ENCODE measurements around the gene ENPEP. TPM values are rescaled to one million over a fixed set of nuclear protein-coding genes. Genes with fewer than 3 reads are reported as not detected.

The ENPEP gene
- total RNA-seq, 4 donors from 2014 or later, result 0.30 to 1.6 (median 0.86) TPM

DNA sequence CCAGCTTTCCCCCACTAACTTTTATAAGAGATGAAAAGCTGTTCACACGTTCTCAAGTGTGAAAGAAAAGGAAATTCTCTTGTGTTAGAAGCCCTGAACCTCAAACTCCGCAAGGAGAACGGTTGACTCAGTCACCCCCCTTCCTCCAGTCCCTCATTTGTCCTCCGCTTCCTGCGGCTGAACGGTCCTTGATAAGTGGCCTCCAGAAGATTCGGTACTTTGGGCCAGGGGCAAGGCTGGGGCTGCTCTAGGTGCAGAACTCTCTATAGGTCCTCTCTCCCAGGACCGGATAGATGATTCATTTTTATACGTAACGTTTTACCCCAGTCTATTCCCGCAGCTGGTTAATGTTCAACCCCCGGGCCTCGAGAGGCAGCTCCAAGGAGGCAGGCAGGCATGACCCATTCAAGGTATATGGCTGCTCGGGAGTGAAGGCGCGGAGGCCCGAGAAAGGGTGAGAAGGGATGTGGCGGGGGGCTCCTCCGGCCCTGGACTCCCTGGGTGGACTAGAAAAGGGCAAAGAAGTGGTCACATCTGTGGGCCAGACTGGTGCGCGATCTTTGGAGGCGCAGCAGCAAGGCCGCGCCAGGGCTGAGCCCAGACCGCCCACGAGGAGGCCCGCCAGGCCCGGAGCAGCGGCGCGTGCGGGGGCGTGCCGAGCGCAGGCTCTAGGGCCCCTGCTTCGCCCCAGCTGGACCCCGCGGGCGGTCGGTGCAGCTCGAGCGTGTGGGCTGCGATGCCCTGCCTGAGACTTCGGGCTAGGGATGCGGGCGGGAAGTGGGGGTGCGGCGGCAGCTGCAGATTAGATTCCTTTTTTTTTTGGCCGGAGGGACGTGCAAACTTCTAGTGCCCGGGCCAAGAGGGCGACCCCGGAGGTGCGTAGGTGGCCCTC is 135.2 kb downstream of the ENPEP start:
- Histone ChIP-seq H3K4me3 (peak overlapping the region in 2 of 4 donors; percentile 28 to 54), H3K4me1 (peaks cover 0 to 28% (median 3%) of the 10 kb centered on the region in 3 donors), H3K36me3 (no peaks in the 10 kb centered on the region), H3K27ac (no peak overlapping the region), H3K27me3 (peaks cover 9 to 92% (median 25%) of the 10 kb centered on the region in 4 donors), H3K9me3 (no peaks in the 10 kb centered on the region)
- DNase-seq, result no peak
- 27 to 31% methylated on average over 22 to 31 of the region's 54 CpGs for WGBS, 2 donors
- TF ChIP-seq, protein P1, sequence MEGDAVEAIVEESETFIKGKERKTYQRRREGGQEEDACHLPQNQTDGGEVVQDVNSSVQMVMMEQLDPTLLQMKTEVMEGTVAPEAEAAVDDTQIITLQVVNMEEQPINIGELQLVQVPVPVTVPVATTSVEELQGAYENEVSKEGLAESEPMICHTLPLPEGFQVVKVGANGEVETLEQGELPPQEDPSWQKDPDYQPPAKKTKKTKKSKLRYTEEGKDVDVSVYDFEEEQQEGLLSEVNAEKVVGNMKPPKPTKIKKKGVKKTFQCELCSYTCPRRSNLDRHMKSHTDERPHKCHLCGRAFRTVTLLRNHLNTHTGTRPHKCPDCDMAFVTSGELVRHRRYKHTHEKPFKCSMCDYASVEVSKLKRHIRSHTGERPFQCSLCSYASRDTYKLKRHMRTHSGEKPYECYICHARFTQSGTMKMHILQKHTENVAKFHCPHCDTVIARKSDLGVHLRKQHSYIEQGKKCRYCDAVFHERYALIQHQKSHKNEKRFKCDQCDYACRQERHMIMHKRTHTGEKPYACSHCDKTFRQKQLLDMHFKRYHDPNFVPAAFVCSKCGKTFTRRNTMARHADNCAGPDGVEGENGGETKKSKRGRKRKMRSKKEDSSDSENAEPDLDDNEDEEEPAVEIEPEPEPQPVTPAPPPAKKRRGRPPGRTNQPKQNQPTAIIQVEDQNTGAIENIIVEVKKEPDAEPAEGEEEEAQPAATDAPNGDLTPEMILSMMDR (IDR thresholded peaks at IDR 0.05), result no peak
- no peak for TF ChIP-seq POLR2A (IDR thresholded peaks at IDR 0.05)
- intact Hi-C loops (cut with DNase I), result no loop called here

DNA sequence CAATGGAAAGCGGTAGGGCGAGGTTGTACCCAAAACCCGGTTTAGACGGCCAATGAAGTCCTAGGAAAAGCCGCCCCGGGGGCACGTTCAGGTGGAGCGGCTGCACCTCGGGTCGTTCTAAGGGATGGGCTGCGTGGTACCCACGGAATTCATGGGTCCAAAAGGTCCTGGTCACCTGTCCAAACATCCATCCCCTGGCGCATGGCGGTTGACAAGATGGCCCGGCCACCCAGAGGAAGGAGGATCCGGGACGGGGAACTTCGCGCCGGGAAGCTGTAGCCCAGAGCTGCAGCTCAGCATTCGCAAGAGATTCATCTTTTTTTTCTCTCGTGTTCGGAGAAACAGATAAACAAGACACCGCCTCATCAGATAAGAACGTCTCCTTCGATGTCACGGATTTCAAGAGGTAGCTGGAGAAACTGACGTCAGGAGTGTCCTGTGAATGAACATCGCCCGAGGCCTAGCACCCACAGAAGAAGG is 136.1 kb downstream of the ENPEP start:
- 26 to 36% methylated on average over 9 of the region's 30 CpGs for WGBS, 2 donors
- Histone ChIP-seq H3K27me3 (peaks cover 9 to 100% (median 27%) of the 10 kb centered on the region in 4 donors), H3K27ac (no peak overlapping the region), H3K4me3 (peak overlapping the region in 1 of 4 donors; percentile 54), H3K4me1 (peaks cover 0 to 31% (median 3%) of the 10 kb centered on the region in 3 donors), H3K9me3 (no peaks in the 10 kb centered on the region), H3K36me3 (no peaks in the 10 kb centered on the region)
- intact Hi-C loops (cut with DNase I), result no loop called here
- TF ChIP-seq, protein P1 (IDR thresholded peaks at IDR 0.05), result no peak
- no peak for TF ChIP-seq POLR2A (IDR thresholded peaks at IDR 0.05)
- no peak for DNase-seq

DNA sequence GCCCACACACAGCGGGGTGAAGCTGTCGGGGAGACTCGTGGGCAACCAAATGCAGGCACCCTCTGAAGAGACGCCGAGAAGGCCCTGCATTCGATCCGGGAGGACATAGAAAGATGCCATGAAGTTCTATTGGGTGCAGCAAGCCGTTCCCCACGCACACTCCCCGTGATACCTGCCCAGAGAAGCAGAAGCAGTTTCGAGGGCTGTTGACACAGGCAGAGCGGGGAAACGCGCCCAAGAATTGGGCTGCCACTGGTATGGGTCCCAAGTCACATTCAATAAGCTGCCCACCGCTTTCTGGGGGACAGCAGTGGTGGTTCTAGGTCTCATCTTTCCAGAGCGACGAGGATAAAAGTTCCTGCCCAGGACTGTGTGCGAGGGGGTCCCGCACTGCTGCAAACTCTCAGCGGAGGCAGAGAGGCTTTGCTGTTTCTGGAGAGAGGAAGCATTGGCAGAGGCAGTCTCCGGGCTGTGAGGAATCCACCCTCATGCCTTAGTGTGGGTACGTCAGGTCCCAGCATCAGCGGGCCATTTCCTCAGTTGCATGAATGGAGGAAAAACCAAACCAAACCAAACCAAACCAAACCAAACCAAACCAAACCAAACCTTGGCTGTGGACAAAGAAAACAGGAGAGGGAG is 136.8 kb downstream of the ENPEP start:
- no peaks in the 10 kb centered on the region for H3K36me3 ChIP-seq
- peaks cover 0 to 31% (median 3%) of the 10 kb centered on the region in 3 donors for H3K4me1 ChIP-seq
- H3K9me3 ChIP-seq, result no peaks in the 10 kb centered on the region
- no peak for DNase-seq
- no peak overlapping the region for H3K27ac ChIP-seq
- TF ChIP-seq, protein P1 (IDR thresholded peaks at IDR 0.05), result no peak
- no peak for TF ChIP-seq POLR2A (IDR thresholded peaks at IDR 0.05)
- H3K27me3 ChIP-seq, result peaks cover 9 to 100% (median 29%) of the 10 kb centered on the region in 4 donors
- 17 to 27% methylated on average over 12 to 14 of the region's 23 CpGs for WGBS, 2 donors
- intact Hi-C loops (cut with DNase I), result no loop called here
- H3K4me3 ChIP-seq, result no peak overlapping the region

DNA sequence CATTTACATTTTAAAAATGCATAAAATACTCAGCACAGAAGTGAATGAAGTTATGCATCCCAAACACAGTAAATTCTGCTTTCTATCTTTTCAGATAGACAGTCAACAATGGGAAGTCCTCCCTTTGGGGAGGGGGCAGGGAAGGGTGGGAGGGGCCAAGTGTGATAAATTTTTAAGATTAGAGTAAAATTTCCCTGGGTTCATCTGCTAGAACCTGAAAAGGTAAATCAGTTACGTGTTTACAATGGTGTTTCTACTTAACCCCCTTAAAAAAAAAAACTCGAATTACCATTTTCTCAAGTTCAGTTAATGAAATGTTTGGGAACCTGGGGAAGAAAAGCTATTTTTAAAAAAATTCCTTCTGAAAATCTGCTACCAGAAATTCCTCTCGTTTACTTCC is 137.8 kb downstream of the ENPEP start:
- Histone ChIP-seq H3K27me3 (peaks cover 9 to 100% (median 32%) of the 10 kb centered on the region in 4 donors), H3K4me3 (no peak overlapping the region), H3K36me3 (no peaks in the 10 kb centered on the region), H3K4me1 (peaks cover 0 to 41% (median 3%) of the 10 kb centered on the region in 3 donors), H3K27ac (no peak overlapping the region), H3K9me3 (peaks cover 0 to 1% (median 0%) of the 10 kb centered on the region in 3 donors)
- DNase-seq, result no peak
- TF ChIP-seq, protein P1 (IDR thresholded peaks at IDR 0.05), result no peak
- TF ChIP-seq POLR2A (IDR thresholded peaks at IDR 0.05), result no peak
- WGBS, 2 donors, result 30 to 40% methylated on average over 3 of the region's 3 CpGs
- intact Hi-C loops (cut with DNase I), result no loop called here

Data from esophagus squamous epithelium (tissue), 5 donors.